Activated CD8-positive, alpha-beta memory T cell treated with anti-CD3 and anti-CD28 coated beads for 4 hours (primary cell): ENCODE data around the gene RFX5.
"Not testable (repeated sequence)": the region's sequence is repeated elsewhere in the genome, so short reads cannot be mapped to it uniquely, and the experiment has no call there.

Source experiments
- DNase-seq, 2 donors: peaks; one replicate each; pipeline ENCODE4 v3.0.0-alpha.2; 2020; ENCODE audit warnings: low read depth in 2 of 2

RFX5 gene

GRCh38 chr1:151362308-151363155, 15.5 kb upstream of the RFX5 start:
- DNase-seq, result no peak

DNA sequence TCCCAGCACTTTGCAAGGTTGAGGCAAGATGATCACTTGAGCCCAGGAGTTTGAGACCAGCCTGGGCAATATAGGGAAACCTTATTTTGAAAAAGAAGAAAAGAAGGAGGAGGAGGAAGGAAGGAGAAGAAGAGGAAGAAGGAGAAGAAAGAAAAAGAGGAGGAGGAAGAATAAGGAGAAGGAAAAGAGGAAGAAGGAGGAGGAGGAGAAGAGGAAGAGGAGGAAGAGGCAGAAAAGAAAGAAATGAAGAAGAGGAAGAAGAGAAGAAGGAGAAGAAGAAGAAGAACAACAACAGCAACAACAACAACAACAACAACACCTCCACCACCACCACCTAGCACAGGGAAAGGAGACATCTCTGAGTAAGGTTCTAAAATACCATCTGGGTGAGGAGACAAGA, 14.8 kb upstream of the RFX5 start:
- DNase-seq, result no peak

DNA sequence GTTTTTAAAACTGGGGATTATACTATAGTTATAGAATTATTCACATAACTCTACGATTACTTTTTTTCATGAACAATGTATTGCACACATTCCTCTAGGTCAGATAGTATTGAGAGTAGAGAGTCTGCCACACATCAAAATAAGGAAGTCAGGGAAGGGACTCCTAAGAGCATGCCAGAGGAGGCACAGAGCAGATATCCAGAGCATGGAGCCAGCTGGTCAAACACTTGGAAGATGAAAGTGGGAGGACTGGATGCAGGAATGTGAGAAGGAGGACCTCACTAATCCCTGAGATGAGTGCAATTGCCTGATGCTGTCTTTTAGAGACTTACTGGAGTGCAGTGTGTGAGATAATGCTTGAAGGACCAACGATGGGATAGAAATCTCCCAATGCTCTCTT, 9.6 kb upstream of the RFX5 start:
- no peak for DNase-seq

DNA sequence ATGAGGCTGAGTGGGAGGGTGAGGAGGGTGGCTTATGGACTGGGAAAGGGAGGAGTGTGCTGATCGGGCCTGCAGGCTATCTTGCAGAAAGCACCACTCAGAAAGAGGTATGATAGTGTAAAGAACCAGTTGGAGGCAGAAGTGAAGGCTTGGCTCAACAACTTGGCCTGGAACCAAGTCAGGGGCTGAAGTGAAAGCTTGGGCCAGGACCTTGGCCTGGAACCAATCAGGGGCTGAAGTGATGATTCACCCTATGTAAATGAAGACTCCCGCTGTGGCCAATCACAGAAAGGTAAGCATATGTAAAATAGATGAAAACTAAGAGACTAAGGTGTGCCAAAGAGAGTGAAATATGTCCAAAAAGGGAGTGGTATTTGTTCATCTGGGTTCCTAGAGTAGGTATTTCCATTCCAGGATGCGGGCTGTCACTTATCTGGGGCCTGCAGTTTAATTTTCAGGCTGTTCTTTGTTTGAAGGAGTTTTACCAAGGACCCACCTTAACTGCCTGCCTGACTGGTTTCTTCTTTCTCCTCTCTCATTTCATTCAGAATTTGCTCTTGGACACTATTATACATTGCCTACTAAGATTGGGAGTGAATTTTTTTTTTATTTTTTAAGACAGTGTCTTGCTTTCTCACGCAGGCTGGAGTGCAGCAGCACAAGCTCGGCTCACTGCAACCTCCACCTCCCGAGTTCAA, 5.1 kb upstream of the RFX5 start:
- no peak for DNase-seq

DNA sequence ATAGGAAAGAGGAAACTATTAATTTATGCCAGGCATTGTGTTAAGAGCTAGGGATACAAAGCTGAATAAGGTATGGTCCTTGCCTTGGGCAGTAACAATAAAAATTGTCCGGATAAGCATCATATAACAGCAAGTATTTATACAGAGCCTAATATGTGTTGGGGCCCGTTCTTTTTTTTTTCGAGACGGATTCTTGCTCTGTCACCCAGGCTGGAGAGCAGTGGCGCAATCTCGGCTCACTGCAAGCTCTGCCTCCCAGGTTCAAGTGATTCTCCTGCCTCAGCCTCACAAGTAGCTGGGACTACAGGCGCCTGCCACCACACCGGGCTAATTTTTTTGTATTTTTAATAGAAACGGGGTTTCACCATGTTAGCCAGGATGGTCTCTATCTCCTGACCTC, 3.3 kb upstream of the RFX5 start:
- not testable (repeated sequence) for DNase-seq

GRCh38 chr1:151347523-151348246, 633 bp upstream of the RFX5 start:
- no peak for DNase-seq

GRCh38 chr1:151346082-151346768, 827 bp downstream of the RFX5 start:
- no peak for DNase-seq

DNA sequence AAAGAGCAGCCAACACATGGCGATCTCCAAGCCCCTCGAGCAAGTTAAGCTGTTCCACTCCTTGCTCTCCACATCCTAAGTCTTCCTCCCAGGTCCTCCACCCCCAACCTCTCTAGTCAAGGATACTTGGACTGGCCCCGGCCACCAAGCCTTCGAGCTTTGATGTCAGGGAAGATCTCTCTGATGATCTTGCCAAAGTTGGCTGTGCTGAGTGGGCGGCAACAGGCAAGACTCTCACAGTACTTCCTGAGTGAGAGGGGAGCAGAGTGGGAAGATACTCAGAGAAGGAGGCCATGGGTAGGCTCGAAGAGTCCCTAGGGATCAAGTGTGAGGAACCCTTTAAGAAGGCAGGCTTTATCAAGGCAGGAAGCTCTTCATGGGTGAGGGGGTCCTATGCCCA, 2.8 kb downstream of the RFX5 start:
- no peak for DNase-seq

DNA sequence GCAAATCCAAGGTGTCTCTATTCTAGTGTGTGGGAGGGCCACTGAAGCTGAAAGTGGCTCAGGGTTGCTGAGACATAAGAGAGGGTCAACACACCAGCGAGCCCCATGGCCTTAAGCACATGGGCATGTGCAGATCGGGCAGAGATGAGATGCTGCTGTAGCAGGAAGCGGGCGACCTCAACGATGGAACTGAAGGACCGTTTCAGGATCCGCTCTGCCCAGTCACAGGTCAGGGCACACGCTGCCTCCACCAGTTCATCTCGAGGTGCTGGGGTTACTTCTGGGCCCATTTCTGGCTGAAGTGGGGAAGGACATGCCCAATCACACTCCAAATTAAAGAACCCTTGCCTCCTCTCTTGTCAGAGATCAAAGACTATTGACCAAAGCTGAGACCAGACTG, 3.5 kb downstream of the RFX5 start:
- no peak for DNase-seq

DNA sequence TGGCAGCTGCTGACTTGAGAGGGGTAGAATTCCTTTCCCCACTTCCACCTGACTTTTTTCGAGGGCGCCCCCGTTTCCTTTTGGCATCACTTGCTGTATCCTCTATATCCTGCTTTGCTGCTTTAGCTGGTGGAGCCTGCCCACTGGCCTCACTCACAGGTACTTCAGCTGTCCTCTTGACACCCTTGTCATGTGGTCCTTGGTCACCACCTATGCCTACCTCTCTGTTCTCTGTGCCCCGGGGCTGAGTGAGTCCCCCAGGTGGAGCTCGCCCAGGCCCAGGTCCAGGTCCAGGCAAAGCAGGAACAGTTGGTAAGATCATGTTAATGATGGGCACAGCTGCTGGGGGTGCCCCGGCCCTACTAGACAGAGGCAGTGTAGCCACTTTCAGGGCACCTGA, 4.5 kb downstream of the RFX5 start:
- DNase-seq, result no peak

- DNase-seq, result no peak
Measured at GRCh38 chr1:151342021-151342420, 5.0 kb downstream of the RFX5 start.

- DNase-seq, result peak; percentile 15 to 27
Measured at GRCh38 chr1:151340870-151341754, 5.9 kb downstream of the RFX5 start.

- DNase-seq, result no peak
Measured at GRCh38 chr1:151336556-151336955, 10.5 kb downstream of the RFX5 start.

GRCh38 chr1:151334822-151335221, 12.2 kb downstream of the RFX5 start:
- DNase-seq, result no peak

GRCh38 chr1:151327903-151328674, 19.0 kb downstream of the RFX5 start:
- DNase-seq, result no peak

GRCh38 chr1:151327223-151327902, 19.7 kb downstream of the RFX5 start, which contains the start of gene PI4KB:
Gene PI4KB (minus strand): TSS chr1:151327416. CDS start chr1:151316481, 10,935 bp downstream.
- peak; percentile 72 to 80 for DNase-seq

DNA sequence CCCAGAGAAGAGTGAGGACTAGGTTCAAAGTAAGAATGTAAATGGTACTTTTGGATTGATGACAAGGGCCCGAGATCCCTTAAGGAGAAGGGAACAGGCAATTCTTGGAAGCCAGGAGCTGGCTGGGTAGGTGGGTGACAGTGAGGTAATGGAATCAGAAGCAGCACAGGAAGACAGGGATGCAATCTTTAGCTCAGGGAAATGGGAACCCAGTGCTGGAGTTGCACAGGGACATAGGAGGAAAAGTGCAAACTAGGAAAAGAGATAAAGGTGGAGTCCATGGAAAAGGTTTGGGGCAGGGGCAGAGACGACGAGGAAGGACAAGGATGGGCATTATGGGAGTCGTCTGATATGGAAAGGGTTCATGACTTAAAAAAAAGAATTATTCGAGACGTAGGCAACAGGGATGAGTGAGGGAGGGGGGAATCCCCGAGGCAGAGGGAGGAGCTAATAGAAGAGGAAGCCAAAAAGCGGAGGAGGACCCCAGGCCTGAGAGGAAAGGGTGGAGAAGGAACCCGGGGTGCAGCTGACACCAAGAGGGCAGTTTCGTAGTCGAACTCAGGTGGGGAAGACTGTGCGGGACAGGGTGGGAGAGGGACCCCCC, 20.3 kb downstream of the RFX5 start:
- DNase-seq, result peak; percentile 30 to 49

DNA sequence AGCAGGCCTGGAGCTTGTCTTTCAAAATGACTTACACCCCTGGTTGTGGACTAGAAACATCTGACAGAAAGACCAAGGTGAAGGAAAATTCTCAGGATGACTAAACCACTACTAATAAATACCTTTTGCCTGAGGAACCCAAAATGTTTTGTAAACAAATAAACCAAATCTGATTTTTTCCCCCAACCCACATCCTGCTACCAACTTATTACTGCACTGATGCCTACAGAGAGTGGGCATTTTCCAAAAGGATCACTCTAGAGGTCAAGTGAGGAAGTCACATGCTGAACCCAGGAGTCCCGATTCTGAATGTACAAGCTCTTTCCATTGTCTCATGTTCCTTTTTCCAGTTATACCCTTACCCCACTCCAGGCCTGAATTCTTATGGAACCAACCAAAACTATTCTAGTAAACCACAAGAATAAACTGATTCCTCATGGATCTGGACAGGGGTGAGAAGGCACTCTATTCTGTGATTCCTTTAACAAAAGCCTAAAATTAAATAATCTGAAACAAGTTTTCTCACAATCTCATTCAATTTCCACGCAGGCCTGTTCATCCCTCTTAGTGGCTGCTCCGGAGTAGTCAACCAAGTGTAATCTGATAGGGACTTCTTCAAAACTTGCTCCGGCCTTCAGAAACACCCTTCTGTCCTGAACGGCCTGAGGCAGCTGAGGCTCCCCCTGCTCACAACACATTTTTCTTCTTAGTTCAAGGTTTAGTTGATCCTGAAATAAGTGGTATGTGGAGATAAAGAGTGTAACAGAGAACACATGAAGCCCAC, 21.2 kb downstream of the RFX5 start:
- no peak for DNase-seq
